GM21526 (cell line): ENCODE data around the gene MTFMT.
"Not testable (repeated sequence)": the region's sequence is repeated elsewhere in the genome, so short reads cannot be mapped to it uniquely, and the experiment has no call there.

ENCODE experiments used
- ATAC-seq: cut with Tn5 transposase; IDR thresholded peaks from one replicate; pipeline ENCODE4 v1.9.1; 2021; ENCODE audit warnings: moderate library complexity; ENCODE audit not compliant: unreplicated experiment, low FRiP score

The MTFMT gene

DNA sequence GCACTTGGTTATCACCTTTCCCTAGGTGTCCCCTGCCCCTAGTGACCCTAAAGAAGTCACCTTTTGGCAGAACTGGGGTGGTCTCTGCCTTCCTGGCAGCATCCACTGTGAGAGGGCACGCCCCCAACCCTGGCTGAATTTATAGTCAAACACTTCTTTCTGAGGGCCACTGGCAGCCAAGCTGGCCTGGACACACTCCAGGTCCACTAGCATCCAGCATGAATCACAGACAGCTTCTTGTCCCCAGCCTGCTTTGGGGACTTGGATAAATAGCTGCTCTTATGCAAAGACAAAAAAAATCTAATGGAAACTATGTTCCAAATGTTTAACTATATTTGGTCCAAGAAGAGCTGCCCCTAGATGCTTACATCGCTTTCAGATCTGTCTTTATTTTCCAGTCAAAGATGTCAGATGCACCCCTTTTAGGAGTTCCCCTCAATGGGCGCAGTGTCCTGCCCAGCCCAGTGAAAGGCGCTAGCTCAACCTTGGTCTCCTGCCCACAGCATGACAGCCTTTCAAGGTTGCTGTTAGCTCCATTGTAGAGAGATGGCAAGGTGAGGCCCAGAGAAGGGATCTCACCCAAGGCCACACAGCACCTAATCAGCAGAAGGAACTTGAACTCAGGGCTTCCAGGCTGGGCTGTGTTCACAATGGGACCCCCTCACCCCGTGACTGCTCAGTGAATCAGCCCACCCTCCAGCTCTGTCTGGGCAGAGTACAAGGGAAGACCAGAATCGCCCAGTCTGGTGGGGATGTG is 31.4 kb upstream of the MTFMT start:
- ATAC-seq: no peak

DNA sequence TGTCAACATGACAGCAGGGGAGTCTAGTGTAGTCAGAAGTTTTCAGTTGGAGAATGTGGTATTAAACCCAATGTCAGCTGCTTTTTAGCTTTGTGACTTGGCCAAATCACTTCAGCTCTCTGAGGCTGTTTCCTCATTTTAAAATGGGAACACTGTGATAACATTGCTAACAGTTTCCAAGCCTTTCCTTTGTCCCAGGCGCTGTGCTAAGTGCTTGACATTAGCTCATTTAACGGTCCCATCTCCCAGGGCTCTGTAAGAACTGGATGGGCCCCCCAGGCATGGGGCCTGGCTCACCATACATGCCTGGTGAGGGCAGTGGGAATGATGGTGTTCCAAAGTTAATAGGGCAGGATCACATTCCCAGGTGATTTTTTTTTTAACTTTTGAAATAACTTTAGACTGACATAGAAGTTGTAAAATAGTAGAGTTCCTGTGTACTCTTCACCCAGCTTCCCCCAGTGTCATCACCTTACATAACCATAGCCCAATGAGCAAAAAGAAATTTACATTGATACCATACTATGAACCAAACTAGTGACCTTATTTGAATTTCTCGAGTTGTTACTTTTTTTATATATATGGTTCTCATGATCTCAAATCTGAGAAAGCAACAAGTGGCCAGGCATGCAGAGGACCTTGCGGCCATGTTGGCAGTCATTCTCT is 30.6 kb upstream of the MTFMT start:
- ATAC-seq: no peak

DNA sequence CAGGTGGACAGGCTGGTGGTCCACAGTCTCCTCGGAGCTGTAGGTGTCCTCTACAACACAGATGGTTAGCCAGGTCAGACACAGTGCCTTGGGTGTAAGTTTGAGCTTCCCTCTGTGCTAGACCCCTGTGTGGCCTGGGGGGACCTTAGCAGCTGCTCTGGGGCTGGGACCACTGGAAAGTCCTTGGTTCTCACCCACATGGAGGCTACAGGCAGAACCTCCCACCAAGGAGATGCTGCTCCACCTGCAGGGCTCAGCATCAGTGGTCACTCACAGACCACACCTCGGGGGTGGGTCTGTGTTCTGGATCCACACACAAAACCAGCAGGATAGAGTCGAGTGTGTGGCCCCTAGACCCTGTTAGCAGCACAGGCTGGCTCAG is 29.9 kb upstream of the MTFMT start:
- no peak for ATAC-seq

DNA sequence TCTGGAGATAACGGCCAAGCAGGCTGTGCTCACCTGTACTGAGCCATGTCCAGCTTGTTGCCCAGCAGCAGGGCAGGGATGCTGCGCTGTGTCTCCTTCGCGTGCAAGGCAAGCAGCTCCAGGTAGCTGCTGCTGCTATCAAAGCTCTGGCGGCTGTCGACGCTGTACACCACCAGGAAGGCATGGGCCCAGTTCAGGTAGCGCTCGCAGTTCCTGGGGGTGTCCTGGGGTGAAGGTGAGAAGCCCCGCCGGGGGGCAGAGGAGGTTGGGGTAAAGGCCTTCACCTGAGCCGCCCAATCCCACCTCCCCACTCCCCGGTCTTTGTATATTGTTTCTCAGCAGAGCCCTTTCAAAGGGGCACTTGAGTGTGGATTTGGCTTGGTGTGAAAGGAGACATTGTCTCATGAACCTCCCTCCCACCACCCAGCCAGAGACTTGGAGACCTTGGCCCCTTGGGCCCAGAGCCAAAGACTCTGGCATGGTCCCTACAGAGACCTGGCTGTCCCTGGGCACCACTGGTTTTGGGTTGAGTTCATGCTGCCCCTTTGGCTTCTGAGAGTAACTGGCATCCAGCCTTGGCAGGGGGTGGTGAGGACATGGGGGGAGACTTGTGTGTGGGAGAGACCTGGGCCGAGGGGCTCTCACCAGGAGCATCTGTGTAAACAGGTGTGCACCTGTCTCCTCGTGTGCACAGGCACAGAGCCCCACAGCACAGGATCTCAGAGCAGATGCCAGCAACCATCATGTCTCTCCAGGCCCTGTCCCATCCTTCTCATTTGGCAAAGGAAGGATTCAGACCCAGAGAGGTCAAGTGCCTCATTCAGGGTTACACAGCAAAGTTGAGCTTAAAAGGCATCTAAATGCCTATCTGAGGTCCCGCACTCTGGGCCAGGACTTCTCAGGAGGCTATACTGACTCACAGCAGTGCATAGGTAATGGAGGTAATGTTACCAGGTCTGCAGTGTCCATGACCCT is 29.2 kb upstream of the MTFMT start:
- no peak for ATAC-seq

DNA sequence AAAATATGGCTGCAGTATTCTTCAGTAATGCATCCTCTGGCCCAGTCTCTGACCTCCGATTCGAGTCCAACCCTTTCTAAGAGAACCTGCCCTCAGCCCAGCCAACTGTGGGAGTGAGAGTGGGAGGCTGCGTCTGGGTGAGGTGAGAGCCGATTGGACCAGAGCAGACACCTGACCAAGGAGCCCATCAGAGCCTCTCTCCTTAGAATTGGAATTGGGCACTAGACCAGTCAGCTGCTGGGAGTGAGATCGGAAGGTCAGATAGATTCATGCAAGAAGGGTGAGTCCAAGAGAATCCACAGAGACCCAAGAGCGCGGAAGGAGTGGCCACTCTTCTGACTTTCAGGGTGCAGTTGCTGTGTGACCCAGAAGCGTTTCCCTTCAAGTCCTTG is 28.1 kb upstream of the MTFMT start:
- ATAC-seq: no peak

DNA sequence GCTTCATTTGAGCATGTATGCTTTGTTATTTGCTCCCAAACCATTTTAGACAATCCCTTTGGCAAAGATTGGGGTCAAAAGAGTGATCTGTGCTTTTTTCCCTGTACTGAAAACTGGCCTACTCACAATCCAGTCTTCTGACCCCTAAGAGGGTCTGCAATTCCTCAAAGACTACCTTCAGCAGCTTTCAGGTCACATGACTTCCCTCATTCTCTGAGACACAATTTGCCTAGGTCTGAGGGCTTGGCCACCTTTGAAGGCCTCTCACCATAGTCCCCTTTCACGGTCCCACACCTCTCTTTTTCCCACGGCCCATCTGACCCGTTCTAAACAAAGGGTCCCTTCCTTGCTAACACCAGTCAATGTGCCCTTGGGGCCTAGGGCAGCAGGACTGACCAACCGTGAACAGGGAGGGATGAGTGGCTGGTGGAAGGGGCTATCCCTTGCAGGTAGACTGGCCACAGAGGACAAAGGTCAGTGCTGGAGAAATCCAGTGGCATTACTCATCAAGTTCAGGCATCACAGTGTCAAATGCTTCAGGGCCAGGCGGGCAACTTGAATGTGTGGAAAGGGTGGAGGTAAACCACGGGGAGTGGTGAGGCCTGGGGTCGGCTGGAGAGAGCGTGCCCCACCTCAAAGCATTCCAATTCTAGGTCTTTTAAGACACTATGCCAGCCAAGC is 27.6 kb upstream of the MTFMT start:
- ATAC-seq: no peak

DNA sequence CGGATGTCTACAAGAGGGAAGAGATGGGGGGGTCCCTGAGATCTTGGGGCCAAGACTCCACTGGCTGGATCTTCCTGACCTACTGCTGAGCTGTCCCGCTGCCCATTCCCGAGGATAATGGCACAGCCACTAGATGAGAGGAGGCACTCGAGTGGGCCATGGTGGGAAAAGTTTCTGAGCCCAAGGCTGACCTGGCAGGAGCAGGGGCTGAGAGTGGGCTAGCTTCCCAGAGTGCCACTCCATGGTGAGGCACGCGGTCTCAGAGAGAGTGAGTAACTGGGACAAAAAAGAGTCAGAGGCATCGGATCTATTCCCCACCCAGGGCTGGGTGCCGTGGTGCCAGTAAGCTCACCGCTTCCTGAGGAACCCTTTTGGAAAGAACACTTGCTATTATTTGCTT is 26.7 kb upstream of the MTFMT start:
- ATAC-seq: no peak

DNA sequence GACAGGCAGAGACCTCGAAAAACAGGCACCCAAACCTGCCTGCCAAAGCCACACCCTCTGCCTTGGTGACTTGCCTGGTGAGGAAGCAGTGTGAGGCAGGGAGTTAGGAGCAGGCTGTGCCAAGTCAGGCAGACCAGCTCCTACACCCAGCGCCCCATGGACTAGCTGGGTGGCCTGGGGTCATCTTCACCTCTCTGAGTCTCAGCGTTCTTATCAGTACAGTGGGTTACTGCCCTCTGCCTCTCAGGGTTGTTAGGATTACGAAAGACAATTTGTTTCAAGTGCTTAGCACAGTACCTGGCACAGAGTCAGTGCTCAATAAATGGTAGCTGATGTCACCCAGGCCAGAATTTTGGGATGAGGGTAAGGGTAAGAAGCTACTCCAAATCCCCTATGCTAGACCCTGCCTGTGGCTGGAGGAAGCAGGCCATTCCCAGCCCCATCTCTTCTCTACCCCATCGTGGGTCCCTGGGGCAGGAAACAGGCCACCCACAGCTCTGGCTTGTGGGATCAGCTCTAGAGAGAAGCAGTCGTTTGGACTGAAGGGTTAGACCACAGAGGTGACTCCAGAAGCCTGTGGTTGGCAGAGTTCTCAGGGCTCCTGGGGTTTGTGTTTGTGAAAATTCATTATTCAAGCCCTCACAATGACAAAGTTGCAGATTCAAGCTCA is 25.9 kb upstream of the MTFMT start:
- no peak for ATAC-seq

DNA sequence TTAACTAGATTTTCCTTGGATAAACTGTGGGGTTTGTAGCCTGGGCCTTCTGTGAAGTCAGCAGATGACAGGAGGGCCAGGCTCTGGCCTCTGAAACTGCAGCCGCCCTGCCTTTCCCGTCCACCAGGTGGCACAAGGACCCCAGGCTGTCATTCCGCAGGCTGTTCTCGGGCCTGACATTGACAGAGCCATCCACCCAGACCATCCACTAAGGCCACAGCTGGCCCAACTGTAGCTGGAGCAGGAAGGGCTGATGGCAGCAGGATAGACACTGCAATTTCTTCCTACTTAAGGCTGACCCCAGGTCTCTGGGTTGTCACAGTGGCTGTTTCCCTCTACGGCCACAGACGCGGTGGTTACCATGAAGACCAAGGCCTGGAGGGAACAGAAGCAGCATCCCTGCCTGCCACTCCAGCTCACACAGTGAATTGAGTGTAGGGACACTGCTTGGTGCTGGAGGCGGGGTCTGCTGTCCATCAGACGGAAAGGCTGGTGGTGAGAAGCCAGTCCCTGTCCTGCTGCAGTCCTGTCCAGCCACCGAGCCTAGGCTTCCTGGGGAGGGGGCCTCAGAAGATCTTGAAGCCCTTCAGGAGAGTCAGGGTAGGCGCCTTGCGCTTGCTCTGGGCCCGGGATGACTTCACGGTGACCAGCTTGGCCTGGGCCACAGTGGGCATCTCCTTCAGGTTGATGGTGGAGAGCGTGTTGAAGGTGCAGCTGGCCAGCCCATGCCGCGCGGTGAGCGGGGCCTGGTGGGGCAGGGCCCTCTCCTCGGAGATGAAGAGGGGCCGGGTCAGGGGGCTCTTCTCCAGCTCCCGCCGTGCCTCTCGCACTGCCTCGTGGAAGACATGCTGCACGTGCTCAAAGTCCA is 25.1 kb upstream of the MTFMT start:
- ATAC-seq: no peak

DNA sequence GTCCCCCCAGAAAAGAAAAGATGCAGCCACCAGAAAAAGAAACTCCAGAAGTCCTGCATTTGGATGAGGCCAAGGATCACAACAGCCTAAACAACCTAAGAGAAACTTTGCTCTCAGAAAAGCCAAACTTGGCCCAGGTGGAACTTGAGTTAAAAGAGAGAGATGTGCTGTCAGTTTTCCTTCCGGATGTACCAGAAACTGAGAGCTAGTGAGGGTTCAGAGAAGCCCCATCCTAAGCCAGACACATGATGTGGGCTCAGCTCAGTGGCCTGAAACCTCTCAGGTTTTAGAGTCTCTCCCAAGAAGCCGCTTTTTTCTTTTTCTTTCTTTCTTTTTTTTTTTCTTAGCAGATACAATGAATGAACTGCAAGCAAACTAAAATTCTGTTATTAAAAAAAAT is 23.5 kb upstream of the MTFMT start:
- ATAC-seq: no peak

DNA sequence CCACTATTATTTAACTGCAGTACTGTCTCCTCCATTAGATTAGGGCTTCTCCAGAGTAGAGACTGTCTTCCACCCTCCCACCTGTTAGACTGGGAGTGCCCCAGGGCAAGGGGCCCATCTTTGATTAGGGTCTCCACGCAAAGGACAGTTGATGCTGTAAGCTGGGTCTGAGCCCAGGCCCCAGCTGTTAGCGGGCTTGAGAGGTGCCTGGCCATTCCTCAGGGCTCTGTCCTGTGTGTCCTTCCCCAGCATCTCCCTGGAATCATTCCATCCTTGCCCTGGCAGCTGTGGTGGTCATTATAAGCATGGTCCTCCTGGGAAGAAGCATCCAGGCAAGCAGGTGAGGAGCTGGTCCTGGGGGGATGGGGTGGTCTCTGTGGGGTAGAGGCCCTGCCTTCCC is 21.8 kb upstream of the MTFMT start:
- no peak for ATAC-seq

DNA sequence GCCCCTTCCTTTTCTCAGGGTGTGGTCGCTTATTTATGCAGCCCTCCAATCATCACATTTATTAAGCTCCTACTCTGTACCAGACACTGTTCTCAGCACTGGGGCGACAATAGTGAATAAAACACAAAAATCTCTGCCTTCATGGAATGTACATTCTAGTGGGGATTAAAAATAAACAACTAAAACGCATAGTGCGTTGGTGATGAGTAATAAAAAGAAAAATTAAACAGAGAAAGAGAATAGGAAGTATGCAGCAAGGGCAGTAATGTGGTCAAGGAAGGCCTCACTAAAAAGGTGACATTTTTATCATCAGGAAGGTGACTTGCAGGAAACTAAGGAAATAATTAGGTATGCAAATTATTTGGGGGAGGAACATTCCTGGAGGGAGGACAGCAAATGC is 20.8 kb upstream of the MTFMT start:
- no peak for ATAC-seq

DNA sequence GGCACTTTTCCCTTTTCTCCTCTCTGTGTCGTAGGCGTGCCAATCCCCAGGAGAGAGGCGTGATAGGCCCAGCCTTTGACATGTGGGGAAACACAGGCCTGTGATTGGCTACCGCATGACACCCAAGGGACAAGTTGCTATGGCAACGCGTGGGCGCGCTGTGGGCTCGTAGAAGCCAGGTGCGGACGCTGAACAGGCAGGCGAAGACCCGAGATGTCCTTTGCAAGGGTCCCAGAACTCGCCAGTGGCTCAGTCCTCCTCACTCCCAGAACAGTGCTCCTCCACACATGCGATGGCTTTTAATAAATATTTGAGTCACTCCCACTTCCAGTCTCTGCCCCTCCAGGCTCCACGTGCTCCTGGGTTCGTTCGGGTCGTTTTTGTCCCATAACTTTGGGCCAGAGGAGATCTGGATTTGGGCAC is 20.0 kb upstream of the MTFMT start:
- ATAC-seq: peak; percentile 78

DNA sequence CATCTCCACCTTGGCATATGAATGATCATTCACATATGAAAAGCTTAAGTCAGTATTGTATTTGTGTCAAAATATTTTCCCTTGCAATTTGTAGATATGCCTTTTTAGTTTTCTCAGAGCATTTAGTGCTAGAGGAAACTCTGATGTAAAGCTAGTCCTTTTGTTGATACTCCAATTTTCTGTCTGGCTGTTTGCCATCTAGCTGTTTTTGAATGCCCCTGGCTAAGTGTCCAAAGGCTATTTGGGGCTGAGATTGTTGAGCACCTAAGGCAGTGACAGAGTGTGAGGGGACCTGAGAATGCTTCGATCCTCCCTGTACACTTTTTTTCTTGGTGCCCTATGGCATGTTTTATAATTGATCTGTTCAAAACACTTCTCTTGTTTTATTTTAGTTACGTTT is 18.8 kb upstream of the MTFMT start:
- no peak for ATAC-seq

DNA sequence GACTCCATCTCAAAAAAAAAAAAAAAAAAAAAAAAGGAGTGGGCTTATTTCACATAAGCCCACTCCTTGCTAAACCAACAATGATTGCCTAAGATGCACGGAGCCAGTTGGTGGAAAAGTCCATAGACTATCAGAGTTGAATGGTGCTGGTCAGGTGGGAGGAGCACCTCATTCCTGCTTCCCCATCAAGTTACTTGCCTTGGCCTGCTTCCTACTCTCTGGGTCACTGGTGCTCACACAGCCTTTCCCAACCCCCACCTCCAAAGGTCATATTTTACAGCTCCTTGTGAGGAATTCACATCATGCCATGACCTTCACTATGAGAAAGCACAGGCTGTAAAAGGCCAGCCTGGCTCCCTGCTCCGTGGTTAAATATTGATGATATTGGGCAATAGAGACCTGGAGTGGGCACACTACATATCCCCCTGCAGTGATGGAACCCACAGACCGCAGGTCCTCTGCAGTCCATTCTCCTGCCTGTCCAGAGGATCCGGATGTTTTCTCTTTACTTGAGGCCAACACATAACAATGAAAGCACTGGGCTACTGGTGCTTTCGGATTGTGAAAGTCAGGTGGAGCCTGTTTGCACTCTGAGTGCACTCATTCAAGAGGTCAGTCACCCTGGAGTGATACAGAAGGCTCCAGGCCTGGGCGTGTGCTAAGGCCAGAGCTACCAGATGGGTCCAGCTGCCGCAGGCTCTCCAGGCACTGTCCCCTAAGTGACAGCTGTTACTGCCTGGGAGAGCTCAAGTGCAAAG is 15.5 kb upstream of the MTFMT start, which contains the start of gene SLC51B:
SLC51B (plus strand) TSS at position 664 of the 758 bp plus-strand sequence. CDS start 4,618 bp downstream, outside the sequence.
- no peak for ATAC-seq

DNA sequence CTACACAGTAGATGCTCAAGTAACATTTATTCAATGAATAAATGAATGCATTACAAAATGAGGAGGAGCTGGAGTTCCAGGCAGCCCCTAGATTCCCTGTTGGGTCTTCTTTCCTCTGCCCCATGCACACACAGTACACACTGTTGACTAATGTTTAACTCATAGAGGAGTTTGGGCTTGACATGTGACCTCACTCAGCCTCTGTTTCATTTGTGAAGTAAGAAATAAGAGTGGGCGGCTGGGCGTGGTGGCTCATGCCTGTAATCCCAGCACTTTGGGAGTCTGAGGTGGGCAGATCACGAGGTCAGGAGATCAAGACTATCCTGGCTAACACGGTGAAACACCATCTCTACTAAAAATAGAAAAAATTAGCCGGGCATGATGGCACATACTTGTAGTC is 14.8 kb upstream of the MTFMT start:
- not testable (repeated sequence) for ATAC-seq

DNA sequence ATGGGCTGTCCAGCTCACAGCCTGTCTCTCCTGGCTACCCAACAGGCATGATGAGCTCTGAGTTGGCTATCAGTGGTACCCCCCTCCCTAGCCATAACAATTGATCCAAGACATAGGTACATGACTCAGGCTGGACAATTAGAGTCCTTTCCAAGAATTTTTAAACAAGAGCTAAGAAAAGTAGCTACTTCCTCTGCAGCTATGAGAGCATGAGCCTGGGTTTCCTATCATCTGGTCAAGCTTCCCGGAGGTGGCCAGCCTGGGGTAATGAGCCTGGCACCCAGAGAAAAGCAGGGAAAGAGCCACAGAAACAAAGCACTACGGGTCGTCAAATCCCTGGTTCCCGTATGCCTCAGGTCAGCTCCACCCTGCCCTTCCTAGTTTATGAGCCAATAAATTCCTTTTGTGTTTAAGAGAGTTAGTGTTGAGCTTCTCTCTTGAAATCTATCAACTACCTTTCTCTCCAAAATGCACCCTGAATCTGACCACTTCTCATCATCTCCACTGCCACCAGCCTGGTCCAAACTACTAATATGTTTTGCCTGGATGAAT is 13.4 kb upstream of the MTFMT start:
- no peak for ATAC-seq

DNA sequence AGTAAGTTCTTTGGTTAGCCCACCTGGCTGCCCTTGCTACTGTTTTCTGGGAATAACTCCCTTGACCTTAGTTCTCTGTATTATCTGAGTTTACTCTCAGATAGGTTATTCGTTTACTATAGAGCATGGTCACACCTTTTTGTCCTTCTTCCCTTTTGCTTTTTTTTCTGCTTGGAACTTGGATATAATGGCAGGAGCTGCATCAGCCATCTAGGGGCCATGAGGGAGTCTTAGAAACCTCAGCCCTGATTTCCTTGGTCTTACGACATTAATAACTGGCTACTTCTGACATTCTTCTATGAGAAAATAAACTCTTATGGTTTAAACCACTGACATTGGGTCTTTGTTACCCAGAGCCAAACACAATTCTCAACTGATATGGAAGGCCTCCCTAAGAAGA is 12.3 kb upstream of the MTFMT start:
- ATAC-seq: no peak
